Hair follicular keratinocyte (primary cell): ENCODE data around the gene CAMK1G. TPM values are rescaled to one million over a fixed set of nuclear protein-coding genes. Genes with fewer than 3 reads are reported as not detected.

Source experiments
- total RNA-seq: library from RNA; depleted of rRNA; stranded (reverse); fragments of >200 nt; gene quantifications from 2 replicates; pipeline ENCODE4 v1.2.3, GENCODE V29; 2015

Gene CAMK1G
- total RNA-seq: not detected in 2 replicates

DNA sequence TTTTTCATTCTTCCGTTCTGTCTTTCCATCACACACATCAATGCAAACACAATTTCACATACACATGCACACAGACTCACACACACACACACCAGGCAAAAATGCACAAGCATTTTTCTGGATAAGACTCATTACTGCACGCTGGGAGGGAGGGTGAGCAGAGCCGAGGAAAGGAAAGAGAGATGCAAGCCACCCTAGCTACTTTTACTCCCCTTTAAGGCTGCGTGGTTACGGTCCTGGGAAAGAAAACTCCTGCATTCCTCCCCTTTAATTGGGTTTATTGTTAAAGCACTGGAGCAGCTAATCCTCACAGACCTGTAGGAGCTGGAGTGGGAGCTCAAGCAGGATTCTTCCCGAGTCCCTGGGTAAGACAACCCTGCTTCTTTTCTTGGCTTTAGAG, at the start of gene CAMK1G:
CAMK1G (plus strand) TSS at position 307 of the 400 bp plus-strand sequence. CDS start 11,270 bp downstream, outside the sequence.

DNA sequence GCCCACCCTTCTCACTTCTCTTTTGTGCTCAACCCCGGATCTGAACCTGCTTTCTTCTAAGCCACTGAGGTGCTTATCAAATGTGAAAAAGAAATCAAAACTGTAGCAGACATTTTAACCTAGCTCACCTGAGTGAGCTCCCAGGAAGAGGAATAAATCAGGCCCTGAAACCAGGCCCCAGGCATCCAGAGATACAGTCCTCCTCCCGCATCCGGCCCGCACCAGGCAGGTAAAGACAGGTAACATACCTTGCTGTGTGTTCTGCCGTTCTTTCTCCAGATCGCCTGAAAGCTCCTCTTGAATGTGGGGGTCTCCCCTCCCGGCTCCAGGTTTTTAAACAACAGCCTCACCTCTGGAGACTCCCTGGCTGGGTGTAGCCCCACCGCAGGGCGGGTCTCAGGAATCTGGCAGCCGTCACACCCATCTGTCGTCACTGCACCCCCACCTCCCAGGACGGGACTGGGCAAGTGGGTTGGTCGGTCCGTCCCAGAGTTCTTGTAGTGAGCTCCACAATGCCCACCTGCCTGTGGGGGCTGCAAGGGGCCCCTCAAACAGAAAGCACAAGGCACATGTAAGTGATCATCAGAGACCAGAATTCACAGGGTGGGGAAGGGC, 68.7 kb downstream of the CAMK1G start, which contains the start of gene LAMB3:
LAMB3 (minus strand) TSS at position 305 of the 615 bp plus-strand sequence. CDS start 1,481 bp downstream, outside the sequence.

Other genes with a start within 250 kb of the CAMK1G start
- 964 and 3,200 TPM in 2 replicates for gene LAMB3, start 68.7 kb downstream of the CAMK1G start, total RNA-seq
- 219 and 961 TPM in 2 replicates for gene G0S2, start 91.7 kb downstream of the CAMK1G start, total RNA-seq
- gene HSD11B1, start 121.1 kb downstream of the CAMK1G start, total RNA-seq: 0.34 TPM in 1 of 2 replicates, not detected in the other
- gene TRAF3IP3, start 172.3 kb downstream of the CAMK1G start, total RNA-seq: 0.11 and 1.5 TPM in 2 replicates
- gene C1orf74, start 200.8 kb downstream of the CAMK1G start, total RNA-seq: 6.0 and 11.0 TPM in 2 replicates
- 91.2 and 169 TPM in 2 replicates for gene IRF6, start 222.4 kb downstream of the CAMK1G start, total RNA-seq
- gene UTP25, start 244.3 kb downstream of the CAMK1G start, total RNA-seq: 4.8 and 6.0 TPM in 2 replicates